Breast epithelium (tissue), 4 donors: ENCODE results near the gene SYNGR3. TPM values are rescaled to one million over a fixed set of nuclear protein-coding genes. Genes with fewer than 3 reads are reported as not detected.

Experiments
- DNase-seq, 2 donors: peaks; one replicate each; pipeline ENCODE4 v3.0.0-alpha.2; 2019; ENCODE audit warnings: low spot score in 2 of 2
- H3K27ac ChIP-seq, 2 donors: fragments of 200-600 bp; sonication (generic) in 1 of 2; one replicate each; pipeline ENCODE4 v1.5.1; 2016 to 2019; ENCODE audit warnings: mild to moderate bottlenecking in 1 of 2
- H3K27me3 ChIP-seq, 2 donors: fragments of 200-600 bp; sonication (generic) in 1 of 2; one replicate each; pipeline versions ENCODE4 v1.5.1 to v1.6.0; 2017 to 2019; ENCODE audit warnings: control low read depth in 1 of 2, mild to moderate bottlenecking in 1 of 2
- H3K36me3 ChIP-seq: fragments of 200-600 bp; one replicate; pipeline ENCODE4 v1.5.1; 2019
- H3K4me1 ChIP-seq, 2 donors: fragments of 200-600 bp; sonication (generic); one replicate each; pipeline ENCODE4 v1.5.1; 2016 to 2019; ENCODE audit warnings: control low read depth in 1 of 2
- H3K4me3 ChIP-seq, 3 donors: fragments of 200-600 bp; sonication (generic); 1 replicate in 2 of 3; 2 replicates in 1 of 3; pipeline ENCODE4 v1.5.1; 2016 to 2019; ENCODE audit warnings: mild to moderate bottlenecking in 3 of 3, moderate library complexity in 2 of 3
- H3K9me3 ChIP-seq, 2 donors: fragments of 200-600 bp; sonication (generic) in 1 of 2; one replicate each; pipeline ENCODE4 v1.5.1; 2016 to 2019; ENCODE audit warnings: control low read depth in 1 of 2
- POLR2A ChIP-seq: fragments of 450-650 bp; IDR thresholded peaks from one replicate; pipeline ENCODE4 v1.6.1; 2016; ENCODE audit warnings: antibody characterized with exemption, mild to moderate bottlenecking, moderate library complexity
- POLR2AphosphoS5 ChIP-seq, 3 donors: sonication (generic); formaldehyde crosslinking; IDR thresholded peaks; one replicate each; pipeline ENCODE4 v1.6.1; 2017; ENCODE audit warnings: antibody characterized with exemption in 3 of 3
- intact Hi-C: fragments of 100-400 bp; cut with DNase I; formaldehyde crosslinking; loops from one replicate; pipeline ENCODE4 v1.15.1; 2023; ENCODE audit warnings: low total_unique reads
- total RNA-seq, 3 donors: library from RNA; depleted of rRNA; stranded (reverse); fragments of >200 nt; gene quantifications; one replicate each; pipeline ENCODE4 v1.1.0, GENCODE V29; 2016
- TF ChIP-seq, protein P1 (sequence below), 3 donors: fragments of 450-650 bp; IDR thresholded peaks; one replicate each; pipeline ENCODE4 v1.5.1; 2016 to 2017; ENCODE audit warnings: antibody characterized with exemption in 3 of 3, mild to moderate bottlenecking in 3 of 3, moderate library complexity in 3 of 3

SYNGR3 gene
- total RNA-seq, 3 donors from 2014 or later, result 0.44 to 2.0 (median 0.64) TPM

- Histone ChIP-seq H3K4me1 (peaks cover 7 to 19% of the 10 kb centered on the region in 2 donors), H3K36me3 (no peaks in the 10 kb centered on the region), H3K9me3 (no peaks in the 10 kb centered on the region), H3K27me3 (no peaks in the 10 kb centered on the region), H3K4me3 (no peak overlapping the region), H3K27ac (peak overlapping the region; percentile 92 to 93)
- intact Hi-C loops, result no loop called here
- no peak for DNase-seq
- TF ChIP-seq, protein P1, sequence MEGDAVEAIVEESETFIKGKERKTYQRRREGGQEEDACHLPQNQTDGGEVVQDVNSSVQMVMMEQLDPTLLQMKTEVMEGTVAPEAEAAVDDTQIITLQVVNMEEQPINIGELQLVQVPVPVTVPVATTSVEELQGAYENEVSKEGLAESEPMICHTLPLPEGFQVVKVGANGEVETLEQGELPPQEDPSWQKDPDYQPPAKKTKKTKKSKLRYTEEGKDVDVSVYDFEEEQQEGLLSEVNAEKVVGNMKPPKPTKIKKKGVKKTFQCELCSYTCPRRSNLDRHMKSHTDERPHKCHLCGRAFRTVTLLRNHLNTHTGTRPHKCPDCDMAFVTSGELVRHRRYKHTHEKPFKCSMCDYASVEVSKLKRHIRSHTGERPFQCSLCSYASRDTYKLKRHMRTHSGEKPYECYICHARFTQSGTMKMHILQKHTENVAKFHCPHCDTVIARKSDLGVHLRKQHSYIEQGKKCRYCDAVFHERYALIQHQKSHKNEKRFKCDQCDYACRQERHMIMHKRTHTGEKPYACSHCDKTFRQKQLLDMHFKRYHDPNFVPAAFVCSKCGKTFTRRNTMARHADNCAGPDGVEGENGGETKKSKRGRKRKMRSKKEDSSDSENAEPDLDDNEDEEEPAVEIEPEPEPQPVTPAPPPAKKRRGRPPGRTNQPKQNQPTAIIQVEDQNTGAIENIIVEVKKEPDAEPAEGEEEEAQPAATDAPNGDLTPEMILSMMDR (IDR thresholded peaks at IDR 0.05), result no peak
- TF ChIP-seq POLR2A, result no peak
- no peak for TF ChIP-seq POLR2AphosphoS5 (IDR thresholded peaks at IDR 0.05)
These were observed 51.2 kb downstream of the SYNGR3 start for GRCh38 chr16:2040787-2041522.

DNA sequence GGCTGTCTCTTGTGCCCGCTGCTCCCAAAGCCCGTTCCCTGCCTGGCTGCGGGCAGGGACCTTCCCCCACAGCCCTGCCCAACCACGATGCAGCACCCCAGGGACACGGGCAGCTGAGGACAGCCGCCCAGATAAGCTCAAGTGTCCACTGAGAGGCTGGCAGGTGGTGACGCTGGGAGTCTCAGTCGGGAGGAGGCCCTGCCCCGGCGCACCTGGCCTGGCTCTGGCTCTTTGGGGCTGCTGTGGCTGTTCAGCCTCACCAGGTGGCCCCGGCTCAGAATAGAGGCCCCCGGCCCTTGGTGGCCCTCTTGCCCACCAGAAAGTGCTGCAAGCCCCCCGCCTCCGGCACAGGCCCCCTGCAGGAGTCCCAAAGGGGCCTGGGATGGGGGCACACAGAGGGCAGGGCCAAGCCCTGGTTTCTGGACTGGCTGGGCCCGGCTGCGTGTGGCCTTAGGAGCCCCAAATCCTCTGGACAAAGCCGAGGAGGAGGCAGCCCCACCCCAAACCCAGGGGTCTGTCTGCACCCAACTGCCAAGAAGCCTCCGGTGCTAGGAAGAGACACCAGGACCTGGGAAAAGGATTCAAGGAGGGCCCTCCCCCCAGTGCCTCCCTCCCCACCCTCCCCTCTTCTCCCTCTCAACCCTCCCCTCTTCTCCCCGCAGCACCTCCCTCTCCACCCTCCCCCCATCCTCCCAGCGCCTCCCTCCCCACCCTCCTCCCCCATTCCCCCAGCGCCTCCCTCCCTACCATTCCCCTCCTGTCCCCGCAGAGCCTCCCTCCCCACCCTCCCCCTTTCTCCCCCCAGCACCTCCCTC, 52.6 kb downstream of the SYNGR3 start:
- H3K4me1 ChIP-seq, result peaks cover 6 to 14% of the 10 kb centered on the region in 2 donors
- intact Hi-C loops, result no loop called here
- H3K27me3 ChIP-seq, result no peaks in the 10 kb centered on the region
- H3K9me3 ChIP-seq, result no peaks in the 10 kb centered on the region
- H3K36me3 ChIP-seq, result no peaks in the 10 kb centered on the region
- no peak overlapping the region for H3K4me3 ChIP-seq
- H3K27ac ChIP-seq, result peak overlapping the region; percentile 40 to 58
- TF ChIP-seq POLR2A (no peak), POLR2AphosphoS5 (IDR thresholded peaks at IDR 0.05) (no peak)
- TF ChIP-seq, protein P1 (IDR thresholded peaks at IDR 0.05), result no peak
- no peak for DNase-seq

DNA sequence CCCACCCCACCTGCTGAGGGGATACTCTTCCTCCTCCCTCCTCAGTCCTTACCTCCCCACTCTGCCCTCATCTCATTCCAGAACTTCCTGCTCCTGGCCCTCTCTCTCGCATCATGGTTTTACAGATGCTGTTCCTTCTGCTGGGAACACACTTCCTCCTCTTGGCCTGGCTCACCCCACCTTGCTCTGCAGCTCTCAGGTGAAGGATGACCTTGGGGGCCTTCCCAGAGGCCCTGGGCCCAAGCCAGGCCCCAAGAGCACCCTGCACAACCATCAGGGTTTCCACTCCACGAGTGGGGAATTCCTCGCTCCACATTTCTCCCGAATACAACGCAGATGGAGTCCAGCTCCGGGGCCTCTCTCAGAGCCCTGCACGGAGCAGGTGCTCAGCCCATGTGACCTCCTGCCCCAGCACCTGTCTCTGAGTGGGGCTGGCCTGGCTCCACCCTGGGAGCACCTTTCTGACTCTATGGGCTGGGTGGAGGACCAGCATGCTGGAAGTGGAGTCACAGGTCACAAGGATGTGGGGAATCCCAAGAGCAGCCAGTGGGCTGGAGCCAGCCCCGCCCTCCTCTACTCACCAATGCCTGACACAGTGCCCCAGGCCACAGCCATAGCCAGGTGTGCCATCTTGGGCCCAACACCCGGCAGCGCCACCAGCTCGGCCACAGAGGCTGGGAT, 53.4 kb downstream of the SYNGR3 start:
- no peak for DNase-seq
- no peaks in the 10 kb centered on the region for H3K36me3 ChIP-seq
- no peaks in the 10 kb centered on the region for H3K9me3 ChIP-seq
- H3K27ac ChIP-seq, result peak overlapping the region in 1 of 2 donors; percentile 58
- peaks cover 6 to 15% of the 10 kb centered on the region in 2 donors for H3K4me1 ChIP-seq
- intact Hi-C loops, result no loop called here
- H3K4me3 ChIP-seq, result no peak overlapping the region
- TF ChIP-seq POLR2AphosphoS5 (IDR thresholded peaks at IDR 0.05) (no peak), POLR2A (no peak)
- TF ChIP-seq, protein P1 (IDR thresholded peaks at IDR 0.05), result no peak
- H3K27me3 ChIP-seq, result no peaks in the 10 kb centered on the region

Other genes with a start within 250 kb of the SYNGR3 start
- 100 to 1,000 TPM in 2 of 3 donors, 10 to 100 TPM in 1; 86.6 to 119 (median 115) TPM for gene NME3, start 218.4 kb upstream of the SYNGR3 start, total RNA-seq
- 10 to 100 TPM in 2 of 3 donors, 1 to 10 TPM in 1; 4.6 to 17.4 (median 14.0) TPM for gene EME2, start 217.2 kb upstream of the SYNGR3 start, total RNA-seq
- gene MRPS34, start 216.8 kb upstream of the SYNGR3 start, total RNA-seq, result 10 to 100 TPM; 85.9 to 95.4 (median 87.8) TPM
- 100 to 1,000 TPM in 1 of 3 donors, 10 to 100 TPM in 2; 84.9 to 107 (median 88.5) TPM for gene SPSB3, start 207.4 kb upstream of the SYNGR3 start, total RNA-seq
- 10 to 100 TPM; 61.6 to 82.6 (median 80.3) TPM for gene NUBP2, start 207.0 kb upstream of the SYNGR3 start, total RNA-seq
- under 1 TPM; 0.32 to 0.44 (median 0.33) TPM for gene IGFALS, start 196.3 kb upstream of the SYNGR3 start, total RNA-seq
- gene HAGH, start 163.1 kb upstream of the SYNGR3 start, total RNA-seq, result 100 to 1,000 TPM in 1 of 3 donors, 10 to 100 TPM in 2; 61.9 to 114 (median 74.7) TPM
- gene FAHD1, start 162.8 kb upstream of the SYNGR3 start, total RNA-seq, result 10 to 100 TPM; 27.2 to 35.4 (median 29.7) TPM
- gene MEIOB, start 117.8 kb upstream of the SYNGR3 start, total RNA-seq, result not detected
- gene HS3ST6, start 71.6 kb upstream of the SYNGR3 start, total RNA-seq, result not detected
- gene MSRB1, start 46.8 kb upstream of the SYNGR3 start, total RNA-seq, result 10 to 100 TPM; 12.1 to 17.4 (median 17.0) TPM
- not detected for gene RPL3L, start 35.3 kb upstream of the SYNGR3 start, total RNA-seq
- gene NDUFB10, start 30.4 kb upstream of the SYNGR3 start, total RNA-seq, result 100 to 1,000 TPM; 114 to 233 (median 144) TPM
- gene RPS2, start 25.1 kb upstream of the SYNGR3 start, total RNA-seq, result 1,000 to 10,000 TPM; 1,340 to 2,607 (median 1,661) TPM
- under 1 TPM in 1 of 3 donors, not detected in 2; 0.98 TPM for gene RNF151, start 23.1 kb upstream of the SYNGR3 start, total RNA-seq
- gene TBL3, start 17.9 kb upstream of the SYNGR3 start, total RNA-seq, result 10 to 100 TPM; 32.9 to 42.3 (median 33.1) TPM
- gene NOXO1, start 8.5 kb upstream of the SYNGR3 start, total RNA-seq, result under 1 TPM in 2 of 3 donors, not detected in 1; 0.88 to 0.98 TPM
- gene GFER, start 5.8 kb upstream of the SYNGR3 start, total RNA-seq, result 10 to 100 TPM; 15.7 to 18.1 (median 17.9) TPM
- 10 to 100 TPM; 16.0 to 25.2 (median 22.2) TPM for gene ZNF598, start 19.9 kb downstream of the SYNGR3 start, total RNA-seq
- gene NPW, start 29.8 kb downstream of the SYNGR3 start, total RNA-seq, result not detected
- gene NHERF2, start 36.9 kb downstream of the SYNGR3 start, total RNA-seq, result 10 to 100 TPM; 31.5 to 58.3 (median 38.9) TPM
- gene NTHL1, start 57.9 kb downstream of the SYNGR3 start, total RNA-seq, result 10 to 100 TPM; 10.6 to 27.9 (median 16.1) TPM
- gene TSC2, start 58.0 kb downstream of the SYNGR3 start, total RNA-seq, result 10 to 100 TPM; 41.6 to 52.4 (median 48.9) TPM
- gene PKD1, start 145.9 kb downstream of the SYNGR3 start, total RNA-seq, result 100 to 1,000 TPM in 2 of 3 donors, 10 to 100 TPM in 1; 74.2 to 110 (median 107) TPM
- 1 to 10 TPM in 2 of 3 donors, not detected in 1; 3.5 to 3.9 TPM for gene RAB26, start 158.7 kb downstream of the SYNGR3 start, total RNA-seq
- gene TRAF7, start 165.8 kb downstream of the SYNGR3 start, total RNA-seq, result 10 to 100 TPM; 28.4 to 35.4 (median 32.5) TPM
- gene CASKIN1, start 206.6 kb downstream of the SYNGR3 start, total RNA-seq, result under 1 TPM in 2 of 3 donors, not detected in 1; 0.33 to 0.44 TPM
- 10 to 100 TPM; 42.7 to 48.1 (median 46.5) TPM for gene MLST8, start 215.5 kb downstream of the SYNGR3 start, total RNA-seq
- 1 to 10 TPM; 1.4 to 7.5 (median 5.9) TPM for gene BRICD5, start 220.9 kb downstream of the SYNGR3 start, total RNA-seq
- gene PGP, start 224.9 kb downstream of the SYNGR3 start, total RNA-seq, result 10 to 100 TPM in 2 of 3 donors, 1 to 10 TPM in 1; 9.1 to 14.7 (median 12.9) TPM
- 10 to 100 TPM; 19.0 to 40.2 (median 34.7) TPM for gene E4F1, start 233.6 kb downstream of the SYNGR3 start, total RNA-seq
- under 1 TPM in 2 of 3 donors, not detected in 1; 0.59 to 0.66 TPM for gene DNASE1L2, start 246.5 kb downstream of the SYNGR3 start, total RNA-seq